HG03460 (cell line): ENCODE results near the gene NT5C1B.

ENCODE experiments used
- ATAC-seq: cut with Tn5 transposase; IDR thresholded peaks from one replicate; pipeline ENCODE4 v1.9.1; 2021; ENCODE audit not compliant: unreplicated experiment

NT5C1B gene

GRCh38 chr2:18552351-18553077, 36.9 kb downstream of the NT5C1B start:
- no peak for ATAC-seq

GRCh38 chr2:18551623-18552022, 37.7 kb downstream of the NT5C1B start:
- ATAC-seq: no peak

GRCh38 chr2:18551169-18551568, 38.2 kb downstream of the NT5C1B start:
- ATAC-seq: no peak

- ATAC-seq: no peak
Observed at GRCh38 chr2:18550433-18550832, 38.9 kb downstream of the NT5C1B start.

- no peak for ATAC-seq
Observed at GRCh38 chr2:18549083-18549482, 40.3 kb downstream of the NT5C1B start.

GRCh38 chr2:18548621-18549020, 40.7 kb downstream of the NT5C1B start:
- ATAC-seq: no peak

GRCh38 chr2:18546567-18546966, 42.8 kb downstream of the NT5C1B start:
- ATAC-seq: no peak

GRCh38 chr2:18545384-18545783, 44.0 kb downstream of the NT5C1B start:
- no peak for ATAC-seq

- no peak for ATAC-seq
Observed at GRCh38 chr2:18544171-18544570, 45.2 kb downstream of the NT5C1B start.

- ATAC-seq: peak; percentile 54
Observed at GRCh38 chr2:18540872-18541271, 48.5 kb downstream of the NT5C1B start.

GRCh38 chr2:18536697-18537096, 52.7 kb downstream of the NT5C1B start:
- ATAC-seq: no peak

GRCh38 chr2:18536100-18536499, 53.3 kb downstream of the NT5C1B start:
- ATAC-seq: no peak

- no peak for ATAC-seq
Observed at GRCh38 chr2:18531194-18531593, 58.2 kb downstream of the NT5C1B start.

- ATAC-seq: no peak
Observed at GRCh38 chr2:18527822-18528221, 61.5 kb downstream of the NT5C1B start.

GRCh38 chr2:18527326-18527725, 62.0 kb downstream of the NT5C1B start:
- no peak for ATAC-seq

GRCh38 chr2:18526429-18526828, 62.9 kb downstream of the NT5C1B start:
- no peak for ATAC-seq

- no peak for ATAC-seq
Observed at GRCh38 chr2:18525852-18526251, 63.5 kb downstream of the NT5C1B start.

- no peak for ATAC-seq
Observed at GRCh38 chr2:18525236-18525635, 64.1 kb downstream of the NT5C1B start.

- no peak for ATAC-seq
Observed at GRCh38 chr2:18522484-18523146, 66.8 kb downstream of the NT5C1B start.

GRCh38 chr2:18520451-18521425, 68.6 kb downstream of the NT5C1B start:
- peak; percentile 87 for ATAC-seq

GRCh38 chr2:18519914-18520450, 69.4 kb downstream of the NT5C1B start:
- no peak for ATAC-seq
